ENCODE data around the gene PTPRU. TPM values are rescaled to one million over a fixed set of nuclear protein-coding genes. Genes with fewer than 3 reads are reported as not detected.

PTPRU gene
- 10 to 100 TPM; 28.7 to 47.8 TPM for total RNA-seq

DNA sequence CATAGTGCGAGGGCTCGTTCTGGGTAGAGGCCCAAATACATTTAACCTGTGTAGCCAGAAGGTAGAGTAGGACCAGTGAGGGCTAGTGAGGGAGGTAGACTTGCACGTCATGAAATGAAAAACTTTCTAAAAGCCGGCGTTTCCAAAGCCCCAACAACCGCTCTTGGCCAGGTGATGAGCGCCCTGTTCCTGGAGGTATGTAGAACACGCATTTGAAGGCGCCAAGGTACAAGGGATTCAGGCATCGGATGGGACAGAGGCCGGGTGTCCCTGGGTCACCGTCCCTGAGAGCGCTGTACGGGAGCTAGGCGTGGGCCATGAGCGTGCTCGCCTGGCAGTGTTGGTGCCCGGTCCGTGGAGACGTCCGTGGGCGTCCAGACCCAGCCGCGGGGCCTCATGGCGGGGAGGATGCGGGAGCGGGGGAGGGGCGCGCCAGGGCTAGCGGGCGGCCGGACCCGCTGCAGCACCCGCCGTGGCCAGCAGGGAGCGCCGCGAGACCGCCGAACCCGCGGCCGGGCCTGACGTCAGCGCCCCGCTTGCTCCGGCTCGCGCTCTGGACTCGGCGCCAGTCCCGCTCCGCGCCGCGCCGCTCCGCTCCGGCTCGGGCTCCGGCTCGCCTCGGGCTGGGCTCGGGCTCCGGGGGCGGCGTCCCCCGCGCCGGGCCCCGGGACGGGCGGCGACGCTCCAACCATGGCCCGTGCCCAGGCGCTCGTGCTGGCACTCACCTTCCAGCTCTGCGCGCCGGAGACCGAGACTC is at the start of gene PTPRU:
Gene PTPRU (plus strand): TSS at position 568 of the 757 bp plus-strand sequence. CDS start 123 bp downstream, at position 691.
- H3K4me3 ChIP-seq, result peak within 1 kb of the TSS; percentile 73
- TF ChIP-seq, protein P1, sequence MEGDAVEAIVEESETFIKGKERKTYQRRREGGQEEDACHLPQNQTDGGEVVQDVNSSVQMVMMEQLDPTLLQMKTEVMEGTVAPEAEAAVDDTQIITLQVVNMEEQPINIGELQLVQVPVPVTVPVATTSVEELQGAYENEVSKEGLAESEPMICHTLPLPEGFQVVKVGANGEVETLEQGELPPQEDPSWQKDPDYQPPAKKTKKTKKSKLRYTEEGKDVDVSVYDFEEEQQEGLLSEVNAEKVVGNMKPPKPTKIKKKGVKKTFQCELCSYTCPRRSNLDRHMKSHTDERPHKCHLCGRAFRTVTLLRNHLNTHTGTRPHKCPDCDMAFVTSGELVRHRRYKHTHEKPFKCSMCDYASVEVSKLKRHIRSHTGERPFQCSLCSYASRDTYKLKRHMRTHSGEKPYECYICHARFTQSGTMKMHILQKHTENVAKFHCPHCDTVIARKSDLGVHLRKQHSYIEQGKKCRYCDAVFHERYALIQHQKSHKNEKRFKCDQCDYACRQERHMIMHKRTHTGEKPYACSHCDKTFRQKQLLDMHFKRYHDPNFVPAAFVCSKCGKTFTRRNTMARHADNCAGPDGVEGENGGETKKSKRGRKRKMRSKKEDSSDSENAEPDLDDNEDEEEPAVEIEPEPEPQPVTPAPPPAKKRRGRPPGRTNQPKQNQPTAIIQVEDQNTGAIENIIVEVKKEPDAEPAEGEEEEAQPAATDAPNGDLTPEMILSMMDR (IDR thresholded peaks at IDR 0.05), result peak; percentile 78
- H3K4me1 ChIP-seq (ENCODE audit: control insufficient read depth in 1 of 2, low read depth in 2 of 2), result peaks cover 3 to 12% of the 10 kb centered on the region in 2 donors
- H3K27ac ChIP-seq, result peak within 1 kb of the TSS; percentile 49 to 53
- no peaks in the 10 kb centered on the region for H3K36me3 ChIP-seq
- ATAC-seq (ENCODE audit: insufficient number of reproducible peaks, low FRiP score, low read depth), result peak; percentile 24
- no peaks in the 10 kb centered on the region for H3K9me3 ChIP-seq
- DNase-seq (ENCODE audit: low spot score), result peak; percentile 10
- no peaks in the 10 kb centered on the region for H3K27me3 ChIP-seq (replicated peaks; ENCODE audit: insufficient read depth)

DNA sequence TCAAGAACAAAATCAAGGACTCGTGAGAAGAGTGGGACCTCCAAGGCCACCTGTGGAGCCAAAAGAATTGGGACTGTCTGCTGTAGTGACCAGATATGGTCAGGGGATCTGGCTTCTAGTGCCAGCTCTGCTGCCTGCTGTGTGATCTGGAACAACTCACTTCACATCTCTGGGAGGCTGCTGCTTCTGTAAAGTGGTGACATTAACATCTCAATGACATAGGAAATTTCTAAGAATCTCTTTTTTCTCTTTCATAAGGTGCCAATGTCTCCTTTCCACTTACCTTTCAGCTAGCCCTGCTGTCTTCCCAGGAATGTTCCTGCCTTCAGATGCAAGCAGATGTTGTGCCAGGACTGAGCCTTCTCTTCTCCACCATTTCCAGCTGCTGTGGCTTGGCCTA is 49.6 kb upstream of the PTPRU start:
- Histone ChIP-seq H3K36me3 (no peaks in the 10 kb centered on the region), H3K27me3 (replicated peaks; ENCODE audit: insufficient read depth) (no peaks in the 10 kb centered on the region), H3K9me3 (no peaks in the 10 kb centered on the region), H3K27ac (no peak overlapping the region), H3K4me3 (no peak overlapping the region), H3K4me1 (ENCODE audit: control insufficient read depth in 1 of 2, low read depth in 2 of 2) (peaks cover 0 to 8% of the 10 kb centered on the region in 2 donors)
- TF ChIP-seq, protein P1 (IDR thresholded peaks at IDR 0.05), result no peak
- DNase-seq (ENCODE audit: low spot score), result no peak
- ATAC-seq (ENCODE audit: insufficient number of reproducible peaks, low FRiP score, low read depth), result no peak

DNA sequence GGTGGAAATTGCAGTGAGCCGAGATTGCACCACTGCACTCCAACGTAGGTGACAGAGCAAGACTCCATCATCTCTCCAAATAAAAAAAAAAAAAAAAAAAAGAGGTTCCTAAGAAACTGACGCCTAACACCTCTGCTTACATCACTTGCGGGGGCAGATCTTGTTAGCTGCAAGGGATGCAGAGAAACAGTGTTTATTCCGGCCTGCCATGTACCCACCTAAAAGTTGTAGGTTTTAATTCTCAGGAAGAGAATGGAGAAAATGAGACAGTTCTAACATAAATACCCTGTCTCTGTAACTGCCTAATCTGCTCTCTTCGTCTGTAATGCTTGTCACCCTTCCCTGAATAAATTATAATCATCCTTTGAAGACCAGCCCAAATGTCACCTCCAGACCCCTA is 45.6 kb upstream of the PTPRU start:
- Histone ChIP-seq H3K27me3 (replicated peaks; ENCODE audit: insufficient read depth) (no peaks in the 10 kb centered on the region), H3K36me3 (peaks cover 5% of the 10 kb centered on the region), H3K4me1 (ENCODE audit: control insufficient read depth in 1 of 2, low read depth in 2 of 2) (no peaks in the 10 kb centered on the region), H3K4me3 (no peak overlapping the region), H3K9me3 (no peaks in the 10 kb centered on the region), H3K27ac (no peak overlapping the region)
- TF ChIP-seq, protein P1 (IDR thresholded peaks at IDR 0.05), result no peak
- DNase-seq (ENCODE audit: low spot score) (no peak), ATAC-seq (ENCODE audit: insufficient number of reproducible peaks, low FRiP score, low read depth) (no peak)

DNA sequence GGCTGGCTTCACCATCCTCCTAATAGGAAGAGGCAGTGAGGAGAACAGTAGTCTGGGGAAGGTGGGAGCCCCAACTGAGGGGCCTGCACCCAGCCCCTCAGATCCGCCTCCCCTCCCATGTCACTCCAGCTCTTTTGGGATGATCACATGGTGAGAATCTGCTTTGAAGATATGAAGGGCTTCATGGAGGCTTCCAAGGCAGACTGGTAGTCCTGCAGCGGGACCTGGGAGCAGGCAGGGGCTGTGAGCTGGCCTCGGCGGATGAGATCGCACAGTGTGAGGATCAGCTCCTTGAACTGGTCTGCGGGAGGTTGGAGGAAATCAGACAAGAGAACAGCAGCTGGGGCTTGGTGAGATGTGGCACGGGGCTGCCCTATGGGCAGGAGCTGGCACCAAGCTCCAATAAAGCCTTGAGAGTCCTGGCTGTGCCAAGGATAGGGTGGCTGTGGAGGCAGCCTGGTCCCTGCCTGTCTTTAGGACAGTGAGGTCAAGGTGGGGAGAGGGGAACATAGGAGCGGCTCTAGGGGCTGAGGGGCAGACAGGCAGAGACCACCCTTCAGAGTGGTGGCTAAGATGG is 42.4 kb upstream of the PTPRU start:
- ATAC-seq (ENCODE audit: insufficient number of reproducible peaks, low FRiP score, low read depth), result no peak
- TF ChIP-seq, protein P1 (IDR thresholded peaks at IDR 0.05), result no peak
- H3K4me1 ChIP-seq (ENCODE audit: control insufficient read depth in 1 of 2, low read depth in 2 of 2), result no peaks in the 10 kb centered on the region
- no peaks in the 10 kb centered on the region for H3K9me3 ChIP-seq
- no peak overlapping the region for H3K27ac ChIP-seq
- no peak overlapping the region for H3K4me3 ChIP-seq
- peaks cover 15% of the 10 kb centered on the region for H3K36me3 ChIP-seq
- no peak for DNase-seq (ENCODE audit: low spot score)
- no peaks in the 10 kb centered on the region for H3K27me3 ChIP-seq (replicated peaks; ENCODE audit: insufficient read depth)

DNA sequence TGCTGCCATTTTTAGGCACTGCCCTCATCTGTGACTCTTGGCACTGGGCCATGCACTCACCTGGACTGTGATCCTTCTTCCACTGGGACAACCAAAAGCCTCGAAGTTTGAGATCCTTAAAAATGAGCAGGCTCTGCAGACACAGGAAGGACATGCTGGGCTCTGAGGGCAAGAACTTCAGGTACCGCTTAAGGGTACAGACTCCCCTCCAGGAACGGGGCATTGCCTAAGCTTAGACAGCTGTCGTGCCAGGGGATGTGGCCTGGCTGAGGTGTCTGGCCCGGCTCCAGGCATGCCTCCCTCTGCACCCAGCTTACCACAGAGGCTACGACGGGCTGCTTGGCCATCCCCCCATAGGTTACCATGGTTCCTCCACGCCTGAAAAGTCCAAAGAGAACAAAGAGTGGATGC is 40.4 kb upstream of the PTPRU start:
- ATAC-seq (ENCODE audit: insufficient number of reproducible peaks, low FRiP score, low read depth) (no peak), DNase-seq (ENCODE audit: low spot score) (no peak)
- H3K27me3 ChIP-seq (replicated peaks; ENCODE audit: insufficient read depth), result no peaks in the 10 kb centered on the region
- no peaks in the 10 kb centered on the region for H3K9me3 ChIP-seq
- no peak overlapping the region for H3K27ac ChIP-seq
- no peak overlapping the region for H3K4me3 ChIP-seq
- H3K36me3 ChIP-seq, result peaks cover 26% of the 10 kb centered on the region
- TF ChIP-seq, protein P1 (IDR thresholded peaks at IDR 0.05), result no peak
- H3K4me1 ChIP-seq (ENCODE audit: control insufficient read depth in 1 of 2, low read depth in 2 of 2), result no peaks in the 10 kb centered on the region

Measured in thoracic aorta (tissue), 2 donors.